ENCODE results near the gene COL5A1.

COL5A1 gene

GRCh38 chr9:134626571-134627416 is 14.8 kb upstream of the COL5A1 start:
- DNase-seq = no peak

- no peak for DNase-seq
Observed at GRCh38 chr9:134627417-134628353, 13.9 kb upstream of the COL5A1 start.

- no peak for DNase-seq
Observed at GRCh38 chr9:134628354-134628736, 13.3 kb upstream of the COL5A1 start.

- no peak for DNase-seq
Observed at GRCh38 chr9:134629061-134629585, 12.5 kb upstream of the COL5A1 start.

GRCh38 chr9:134629586-134630392 is 11.8 kb upstream of the COL5A1 start:
- no peak for DNase-seq

- DNase-seq = no peak
Observed at GRCh38 chr9:134630393-134630790, 11.2 kb upstream of the COL5A1 start.

- no peak for DNase-seq
Observed at GRCh38 chr9:134630861-134631260, 10.7 kb upstream of the COL5A1 start.

GRCh38 chr9:134631881-134632280 is 9.7 kb upstream of the COL5A1 start:
- DNase-seq = no peak

GRCh38 chr9:134632329-134632728 is 9.3 kb upstream of the COL5A1 start:
- no peak for DNase-seq

- DNase-seq = no peak
Observed at GRCh38 chr9:134633362-134634142, 8.1 kb upstream of the COL5A1 start.

GRCh38 chr9:134634176-134634575 is 7.4 kb upstream of the COL5A1 start:
- no peak for DNase-seq

GRCh38 chr9:134634667-134635230 is 6.9 kb upstream of the COL5A1 start:
- DNase-seq = no peak

GRCh38 chr9:134635351-134636148 is 6.1 kb upstream of the COL5A1 start:
- DNase-seq = no peak

GRCh38 chr9:134636149-134636507 is 5.5 kb upstream of the COL5A1 start:
- DNase-seq = no peak

- DNase-seq = no peak
Observed at GRCh38 chr9:134637241-134637640, 4.4 kb upstream of the COL5A1 start.

- no peak for DNase-seq
Observed at GRCh38 chr9:134637696-134638501, 3.7 kb upstream of the COL5A1 start.

GRCh38 chr9:134638502-134639090 is 3.0 kb upstream of the COL5A1 start:
- no peak for DNase-seq

GRCh38 chr9:134639994-134640393 is 1.6 kb upstream of the COL5A1 start:
- no peak for DNase-seq

GRCh38 chr9:134640506-134641172 is 964 bp upstream of the COL5A1 start:
- no peak for DNase-seq

Data from COR-L47 (cell line).